Body of pancreas (tissue), 4 donors: ENCODE measurements around the gene EYA2. TPM values are rescaled to one million over a fixed set of nuclear protein-coding genes. Genes with fewer than 3 reads are reported as not detected.

ENCODE experiments used
- ATAC-seq: fragments of 150-250 bp; one replicate; pipeline ENCODE4 v1.9.1; 2016
- DNase-seq, 4 donors: peaks; one replicate each; pipeline ENCODE4 v3.0.0-alpha.2; 2019
- H3K27ac ChIP-seq, 4 donors: fragments of 200-600 bp; sonication (generic); 1 replicate in 3 of 4; 2 replicates in 1 of 4; pipeline versions ENCODE4 v1.5.1 to v1.6.1; 2016 to 2019; ENCODE audit warnings: mild to moderate bottlenecking in 1 of 4, mixed read lengths in 1 of 4, moderate library complexity in 1 of 4
- H3K27me3 ChIP-seq, 2 donors: fragments of 200-600 bp; sonication (generic); one replicate each; pipeline ENCODE4 v1.6.0; 2016; ENCODE audit warnings: mild to moderate bottlenecking in 1 of 2
- H3K36me3 ChIP-seq, 2 donors: fragments of 200-600 bp; sonication (generic); replicated peaks in 1 of 2; 2 replicates each; pipeline ENCODE4 v1.5.1; 2016; ENCODE audit warnings: low read depth in 2 of 2; ENCODE audit not compliant: insufficient read depth in 1 of 2
- H3K4me1 ChIP-seq: fragments of 200-600 bp; sonication (generic); one replicate; pipeline ENCODE4 v1.6.0; 2016
- H3K4me3 ChIP-seq, 2 donors: fragments of 200-600 bp; sonication (generic); 1 replicate in 1 of 2; 2 replicates in 1 of 2; pipeline ENCODE4 v1.5.1; 2016 to 2019
- H3K9me3 ChIP-seq, 3 donors: fragments of 200-600 bp; sonication (generic); 1 replicate in 2 of 3; 2 replicates in 1 of 3; pipeline ENCODE4 v1.5.1; 2016
- CTCF ChIP-seq, 7 experiments: fragments of 450-650 bp in 4 of 7; fragments of 200-600 bp in 3 of 7; sonication (generic) in 3 of 7; IDR thresholded peaks; one replicate each; pipeline ENCODE4 v1.5.1; 2016 to 2019; ENCODE audit warnings: antibody characterized with exemption in 7 of 7
- POLR2A ChIP-seq, 3 donors: fragments of 450-650 bp; IDR thresholded peaks; one replicate each; pipeline ENCODE4 v1.6.1; 2016; ENCODE audit warnings: antibody characterized with exemption in 3 of 3, mild to moderate bottlenecking in 2 of 3
- WGBS, 2 donors: methylation state at CpG; one replicate each; pipeline ENCODE4 v1.1.5; 2017; 5-methylcytosine and 5-hydroxymethylcytosine counted together
- intact Hi-C: fragments of 100-400 bp; cut with DNase I; formaldehyde crosslinking; loops from one replicate; pipeline ENCODE4 v1.15.1; 2023
- total RNA-seq, 2 donors: library from RNA; depleted of rRNA; stranded (reverse); fragments of >200 nt; gene quantifications; one replicate each; pipeline ENCODE4 v1.1.0, GENCODE V29; 2016

EYA2 gene
- total RNA-seq, 2 donors from 2014 or later: 0.52 to 3.6 TPM

- ATAC-seq: no peak
- DNase-seq: no peak
- H3K27ac ChIP-seq: no peak overlapping the region
- intact Hi-C loops: no loop called here
- no peak overlapping the region for H3K4me3 ChIP-seq
- no peaks in the 10 kb centered on the region for H3K36me3 ChIP-seq
- 87 to 89% methylated on average over 5 to 13 of the region's 13 CpGs for WGBS, 2 donors
- TF ChIP-seq POLR2A (IDR thresholded peaks at IDR 0.05) (no peak), CTCF (IDR thresholded peaks at IDR 0.05) (no peak)
- H3K27me3 ChIP-seq: no peaks in the 10 kb centered on the region
- no peaks in the 10 kb centered on the region for H3K9me3 ChIP-seq
- no peaks in the 10 kb centered on the region for H3K4me1 ChIP-seq
Measured at GRCh38 chr20:47164140-47164539, 269.5 kb downstream of the EYA2 start.

- DNase-seq: no peak
- no peak overlapping the region for H3K4me3 ChIP-seq
- H3K9me3 ChIP-seq: no peaks in the 10 kb centered on the region
- TF ChIP-seq CTCF (IDR thresholded peaks at IDR 0.05) (no peak), POLR2A (IDR thresholded peaks at IDR 0.05) (no peak)
- intact Hi-C loops: no loop called here
- no peaks in the 10 kb centered on the region for H3K4me1 ChIP-seq
- H3K27me3 ChIP-seq: no peaks in the 10 kb centered on the region
- ATAC-seq: no peak
- no peaks in the 10 kb centered on the region for H3K36me3 ChIP-seq
- no peak overlapping the region for H3K27ac ChIP-seq
- WGBS, 2 donors: 49 to 52% methylated on average over 2 to 4 of the region's 4 CpGs
Measured at GRCh38 chr20:47165376-47165865, 270.8 kb downstream of the EYA2 start.

GRCh38 chr20:47167846-47168245 is 273.2 kb downstream of the EYA2 start:
- Histone ChIP-seq H3K4me3 (no peak overlapping the region), H3K27ac (no peak overlapping the region), H3K4me1 (no peaks in the 10 kb centered on the region), H3K36me3 (no peaks in the 10 kb centered on the region), H3K9me3 (no peaks in the 10 kb centered on the region), H3K27me3 (no peaks in the 10 kb centered on the region)
- intact Hi-C loops: no loop called here
- WGBS, 2 donors: 73 to 87% methylated on average over 9 of the region's 9 CpGs
- no peak for TF ChIP-seq POLR2A (IDR thresholded peaks at IDR 0.05)
- TF ChIP-seq CTCF (IDR thresholded peaks at IDR 0.05): no peak
- DNase-seq: no peak
- no peak for ATAC-seq

- Histone ChIP-seq H3K9me3 (no peaks in the 10 kb centered on the region), H3K27me3 (no peaks in the 10 kb centered on the region), H3K36me3 (no peaks in the 10 kb centered on the region), H3K27ac (no peak overlapping the region), H3K4me3 (no peak overlapping the region), H3K4me1 (no peaks in the 10 kb centered on the region)
- ATAC-seq (no peak), DNase-seq (no peak)
- TF ChIP-seq CTCF (IDR thresholded peaks at IDR 0.05) (no peak), POLR2A (IDR thresholded peaks at IDR 0.05) (no peak)
- intact Hi-C loops: no loop called here
- WGBS, 2 donors: 76 to 79% methylated on average over 15 to 16 of the region's 16 CpGs
Measured at GRCh38 chr20:47172579-47172978, 277.9 kb downstream of the EYA2 start.

- no peaks in the 10 kb centered on the region for H3K27me3 ChIP-seq
- no peak for TF ChIP-seq POLR2A (IDR thresholded peaks at IDR 0.05)
- no peak for TF ChIP-seq CTCF (IDR thresholded peaks at IDR 0.05)
- ATAC-seq (no peak), DNase-seq (no peak)
- no peaks in the 10 kb centered on the region for H3K4me1 ChIP-seq
- no peaks in the 10 kb centered on the region for H3K9me3 ChIP-seq
- no peaks in the 10 kb centered on the region for H3K36me3 ChIP-seq
- 70 to 79% methylated on average over 2 to 6 of the region's 6 CpGs for WGBS, 2 donors
- intact Hi-C loops: no loop called here
- no peak overlapping the region for H3K4me3 ChIP-seq
- H3K27ac ChIP-seq: no peak overlapping the region
Measured at GRCh38 chr20:47173596-47174216, 279.1 kb downstream of the EYA2 start.
